Endometrium (tissue), 2 donors: ENCODE results near the gene OR2F1.

ENCODE experiments used
- FAIRE-seq: peaks from 2 replicates; lab custom pipeline; 2012; peaks lifted over from hg19 to GRCh38; lab: Jason Lieb, UNC
- donor health status: control.
- donor health status: control.

Gene OR2F1

GRCh38 chr7:143954544-143954943 lies at the start of gene OR2F1:
TSS of gene OR2F1 (plus strand) at chr7:143954844. CDS start at chr7:143959971, 5,127 bp downstream.
- peak; percentile 8 for FAIRE-seq

GRCh38 chr7:143905509-143905908 lies 49.1 kb upstream of the OR2F1 start:
- no peak for FAIRE-seq

- no peak for FAIRE-seq
Measured at GRCh38 chr7:143906151-143906550, 48.5 kb upstream of the OR2F1 start.

- FAIRE-seq: no peak
Measured at GRCh38 chr7:143906895-143907294, 47.7 kb upstream of the OR2F1 start.

GRCh38 chr7:143908120-143908519 lies 46.5 kb upstream of the OR2F1 start:
- FAIRE-seq: no peak

GRCh38 chr7:143909863-143910262 lies 44.8 kb upstream of the OR2F1 start:
- FAIRE-seq: no peak

GRCh38 chr7:143910473-143911248 lies 44.0 kb upstream of the OR2F1 start:
- no peak for FAIRE-seq

GRCh38 chr7:143913945-143914615 lies 40.6 kb upstream of the OR2F1 start:
- FAIRE-seq: no peak

GRCh38 chr7:143914938-143915652 lies 39.5 kb upstream of the OR2F1 start:
- FAIRE-seq: no peak

- FAIRE-seq: no peak
Measured at GRCh38 chr7:143924851-143925250, 29.8 kb upstream of the OR2F1 start.

- no peak for FAIRE-seq
Measured at GRCh38 chr7:143929224-143929920, 25.3 kb upstream of the OR2F1 start.

- no peak for FAIRE-seq
Measured at GRCh38 chr7:143931739-143932138, 22.9 kb upstream of the OR2F1 start.

- no peak for FAIRE-seq
Measured at GRCh38 chr7:143934526-143935325, 19.9 kb upstream of the OR2F1 start, which contains the start of gene OR2F2. TSS of gene OR2F2 (plus strand) at chr7:143935233. CDS start at chr7:143935233, 0 bp downstream.

- no peak for FAIRE-seq
Measured at GRCh38 chr7:143936087-143937009, 18.3 kb upstream of the OR2F1 start.

GRCh38 chr7:143938379-143939243 lies 16.0 kb upstream of the OR2F1 start:
- no peak for FAIRE-seq

GRCh38 chr7:143945423-143945822 lies 9.2 kb upstream of the OR2F1 start:
- FAIRE-seq: no peak

- FAIRE-seq: no peak
Measured at GRCh38 chr7:143947111-143947510, 7.5 kb upstream of the OR2F1 start.

GRCh38 chr7:143948733-143949132 lies 5.9 kb upstream of the OR2F1 start:
- no peak for FAIRE-seq

- FAIRE-seq: no peak
Measured at GRCh38 chr7:143953421-143953820, 1.2 kb upstream of the OR2F1 start.
